Right atrium auricular region (tissue), 2 donors: ENCODE measurements around the gene CAPN3. TPM values are rescaled to one million over a fixed set of nuclear protein-coding genes. Genes with fewer than 3 reads are reported as not detected.

Experiments
- DNase-seq: peaks from one replicate; pipeline ENCODE4 v3.0.0-alpha.2; 2019; ENCODE audit warnings: low spot score
- H3K27ac ChIP-seq, 2 donors: fragments of 200-600 bp; sonication (generic); 1 replicate in 1 of 2; 2 replicates in 1 of 2; pipeline ENCODE4 v1.5.1; 2016 to 2019
- H3K27me3 ChIP-seq, 2 donors: fragments of 200-600 bp; sonication (generic); one replicate each; pipeline versions ENCODE4 v1.5.1 to v1.6.0; 2017 to 2019
- H3K36me3 ChIP-seq: fragments of 200-600 bp; sonication (generic); one replicate; pipeline ENCODE4 v1.5.1; 2016
- H3K4me1 ChIP-seq, 2 donors: fragments of 200-600 bp; sonication (generic); one replicate each; pipeline versions ENCODE4 v1.5.1 to v1.6.0; 2017 to 2019
- H3K4me3 ChIP-seq, 2 donors: fragments of 200-600 bp; sonication (generic); 1 replicate in 1 of 2; 2 replicates in 1 of 2; pipeline ENCODE4 v1.5.1; 2017 to 2019; ENCODE audit warnings: mild to moderate bottlenecking in 1 of 2, moderate library complexity in 1 of 2
- H3K9me3 ChIP-seq, 2 donors: fragments of 200-600 bp; sonication (generic); one replicate each; pipeline ENCODE4 v1.5.1; 2019
- total RNA-seq, 2 donors: library from RNA; depleted of rRNA; stranded (reverse); fragments of >200 nt; gene quantifications; one replicate each; pipeline ENCODE4 v1.1.0, GENCODE V29; 2016
- TF ChIP-seq, protein P1 (sequence below), 2 donors: fragments of 200-600 bp; sonication (generic); IDR thresholded peaks; one replicate each; pipeline ENCODE4 v1.5.1; 2019; ENCODE audit warnings: antibody characterized with exemption in 2 of 2

Gene CAPN3
- total RNA-seq, 2 donors from 2014 or later = 5.3 to 8.6 TPM

DNA sequence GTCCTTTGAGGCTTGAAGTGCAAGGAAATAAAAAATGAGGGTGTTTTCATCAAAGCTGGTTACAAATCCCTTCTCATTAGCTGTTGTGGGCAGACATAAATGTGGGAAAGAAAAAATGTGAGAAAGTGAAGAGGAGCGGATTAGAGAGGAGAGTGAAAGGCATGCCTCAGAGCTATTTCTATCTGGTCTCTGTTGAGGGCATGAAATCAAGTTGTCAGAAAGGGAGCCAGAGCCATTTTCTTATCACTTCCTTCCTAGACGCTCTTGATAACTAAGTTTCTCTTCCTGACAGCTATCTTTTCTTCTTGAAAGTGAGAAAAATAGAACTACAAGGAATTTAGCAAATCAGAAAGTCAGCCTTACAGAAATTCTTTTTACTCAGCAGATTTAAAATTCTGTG is 20.8 kb upstream of the CAPN3 start:
- no peak for DNase-seq
- H3K9me3 ChIP-seq = peaks cover 0 to 19% of the 10 kb centered on the region in 2 donors
- H3K4me3 ChIP-seq = no peak overlapping the region
- H3K36me3 ChIP-seq = peaks cover under 1% of the 10 kb centered on the region
- H3K4me1 ChIP-seq = no peaks in the 10 kb centered on the region
- H3K27me3 ChIP-seq = no peaks in the 10 kb centered on the region
- H3K27ac ChIP-seq = peak overlapping the region; percentile 24 to 69
- TF ChIP-seq, protein P1, sequence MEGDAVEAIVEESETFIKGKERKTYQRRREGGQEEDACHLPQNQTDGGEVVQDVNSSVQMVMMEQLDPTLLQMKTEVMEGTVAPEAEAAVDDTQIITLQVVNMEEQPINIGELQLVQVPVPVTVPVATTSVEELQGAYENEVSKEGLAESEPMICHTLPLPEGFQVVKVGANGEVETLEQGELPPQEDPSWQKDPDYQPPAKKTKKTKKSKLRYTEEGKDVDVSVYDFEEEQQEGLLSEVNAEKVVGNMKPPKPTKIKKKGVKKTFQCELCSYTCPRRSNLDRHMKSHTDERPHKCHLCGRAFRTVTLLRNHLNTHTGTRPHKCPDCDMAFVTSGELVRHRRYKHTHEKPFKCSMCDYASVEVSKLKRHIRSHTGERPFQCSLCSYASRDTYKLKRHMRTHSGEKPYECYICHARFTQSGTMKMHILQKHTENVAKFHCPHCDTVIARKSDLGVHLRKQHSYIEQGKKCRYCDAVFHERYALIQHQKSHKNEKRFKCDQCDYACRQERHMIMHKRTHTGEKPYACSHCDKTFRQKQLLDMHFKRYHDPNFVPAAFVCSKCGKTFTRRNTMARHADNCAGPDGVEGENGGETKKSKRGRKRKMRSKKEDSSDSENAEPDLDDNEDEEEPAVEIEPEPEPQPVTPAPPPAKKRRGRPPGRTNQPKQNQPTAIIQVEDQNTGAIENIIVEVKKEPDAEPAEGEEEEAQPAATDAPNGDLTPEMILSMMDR (IDR thresholded peaks at IDR 0.05) = no peak

DNA sequence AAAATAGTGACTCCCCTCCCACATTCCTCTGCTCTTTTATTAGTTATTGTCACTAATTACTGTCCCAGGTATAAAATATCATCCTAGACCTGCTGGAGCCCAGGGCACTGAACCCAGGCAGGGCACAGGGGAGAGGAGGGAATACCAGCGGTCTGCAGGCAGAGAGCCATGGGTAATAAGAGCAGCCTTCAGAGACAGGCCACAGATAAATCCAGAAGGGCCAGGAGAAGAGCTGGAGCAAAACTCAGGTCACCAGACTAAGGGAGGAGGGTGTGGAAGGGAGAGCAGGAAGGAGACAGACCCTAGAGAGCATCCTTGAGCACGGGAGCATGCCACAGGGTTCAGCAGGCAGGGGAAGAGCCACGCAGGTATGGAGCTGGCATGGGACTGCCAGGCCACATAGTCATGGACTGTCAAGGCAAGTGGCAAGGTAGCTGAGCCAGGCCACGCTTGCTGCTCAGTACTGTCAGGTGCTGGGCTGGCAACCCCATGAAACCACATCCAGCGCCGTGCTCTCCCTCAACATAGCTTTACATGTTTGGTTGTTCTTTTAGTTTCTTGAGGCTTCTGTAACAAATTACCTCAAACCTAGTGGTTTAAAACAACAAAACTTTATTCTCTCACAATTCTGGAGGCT is 15.6 kb upstream of the CAPN3 start:
- peak overlapping the region in 1 of 2 donors; percentile 32 for H3K27ac ChIP-seq
- no peaks in the 10 kb centered on the region for H3K27me3 ChIP-seq
- TF ChIP-seq, protein P1 (IDR thresholded peaks at IDR 0.05) = no peak
- no peak overlapping the region for H3K4me3 ChIP-seq
- no peaks in the 10 kb centered on the region for H3K4me1 ChIP-seq
- no peak for DNase-seq
- peaks cover 17% of the 10 kb centered on the region for H3K36me3 ChIP-seq
- no peaks in the 10 kb centered on the region for H3K9me3 ChIP-seq

DNA sequence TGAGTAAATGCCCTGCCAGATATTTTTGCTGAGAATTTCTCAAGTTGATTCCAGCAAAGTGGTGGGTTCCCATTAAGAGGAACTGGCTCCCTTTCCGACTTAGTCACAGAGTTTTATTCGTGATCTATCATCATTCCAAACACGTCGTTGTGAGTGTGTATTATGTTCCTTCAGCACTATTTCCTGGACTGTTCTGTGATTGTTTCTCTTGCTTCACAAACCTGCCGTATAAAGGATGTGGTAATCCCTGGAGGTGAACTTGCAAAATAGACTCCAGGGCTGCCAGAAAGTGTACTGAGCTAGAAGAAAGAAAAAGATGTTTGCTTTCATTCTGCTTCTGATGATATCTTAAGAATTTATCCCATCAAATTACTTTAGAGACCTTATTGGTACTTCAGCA is 14.5 kb upstream of the CAPN3 start:
- Histone ChIP-seq H3K9me3 (no peaks in the 10 kb centered on the region), H3K4me1 (no peaks in the 10 kb centered on the region), H3K27me3 (no peaks in the 10 kb centered on the region), H3K36me3 (peaks cover 24% of the 10 kb centered on the region), H3K4me3 (no peak overlapping the region), H3K27ac (peak overlapping the region in 1 of 2 donors; percentile 32)
- TF ChIP-seq, protein P1 (IDR thresholded peaks at IDR 0.05) = no peak
- DNase-seq = no peak

DNA sequence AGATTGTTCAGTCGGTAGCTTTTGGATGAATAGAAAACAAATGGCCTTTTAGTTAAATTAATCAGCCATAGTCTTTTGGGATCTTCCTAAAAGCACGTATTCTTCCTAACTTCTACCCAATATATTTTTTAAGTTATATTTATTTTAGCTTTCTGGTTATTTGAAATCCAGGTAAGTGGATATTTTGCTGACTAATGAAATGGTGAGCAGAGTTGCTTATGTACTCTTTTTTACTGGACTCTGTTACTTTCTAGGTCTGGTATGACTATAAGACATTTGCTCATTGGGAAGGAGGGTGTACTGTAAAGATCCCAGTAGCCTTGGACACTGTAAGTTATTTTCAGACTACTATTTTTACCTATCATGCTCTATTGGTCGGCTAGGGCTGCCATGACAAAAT is 13.8 kb upstream of the CAPN3 start:
- Histone ChIP-seq H3K36me3 (peaks cover 24% of the 10 kb centered on the region), H3K27ac (no peak overlapping the region)

DNA sequence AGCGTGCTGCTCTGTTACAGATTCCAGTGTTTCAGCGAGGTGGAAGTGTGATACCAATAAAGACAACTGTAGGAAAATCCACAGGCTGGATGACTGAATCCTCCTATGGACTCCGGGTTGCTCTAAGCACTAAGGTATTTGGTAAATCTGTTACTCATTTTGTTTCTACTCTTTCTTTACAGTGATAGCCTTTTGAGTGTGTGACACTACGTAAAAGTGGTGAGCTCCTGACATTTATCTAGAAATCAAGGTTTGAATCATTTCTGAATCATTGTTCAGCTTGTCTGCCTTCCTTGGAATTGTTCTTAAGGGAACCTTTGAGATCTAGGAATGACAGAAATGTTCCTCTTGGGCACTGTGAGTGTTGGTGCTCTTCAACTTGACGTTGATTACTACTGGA is 11.2 kb upstream of the CAPN3 start:
- DNase-seq = no peak
- Histone ChIP-seq H3K36me3 (peaks cover 34% of the 10 kb centered on the region), H3K27ac (no peak overlapping the region), H3K9me3 (no peaks in the 10 kb centered on the region), H3K27me3 (no peaks in the 10 kb centered on the region), H3K4me3 (no peak overlapping the region), H3K4me1 (peaks cover 0 to 5% of the 10 kb centered on the region in 2 donors)
- TF ChIP-seq, protein P1 (IDR thresholded peaks at IDR 0.05) = no peak

More for the DNA sequence above, 13.8 kb upstream of the CAPN3 start:
- Histone ChIP-seq H3K4me3 (no peak overlapping the region), H3K27me3 (no peaks in the 10 kb centered on the region), H3K9me3 (no peaks in the 10 kb centered on the region), H3K4me1 (no peaks in the 10 kb centered on the region)
- DNase-seq = no peak
- TF ChIP-seq, protein P1 (IDR thresholded peaks at IDR 0.05) = no peak

DNA sequence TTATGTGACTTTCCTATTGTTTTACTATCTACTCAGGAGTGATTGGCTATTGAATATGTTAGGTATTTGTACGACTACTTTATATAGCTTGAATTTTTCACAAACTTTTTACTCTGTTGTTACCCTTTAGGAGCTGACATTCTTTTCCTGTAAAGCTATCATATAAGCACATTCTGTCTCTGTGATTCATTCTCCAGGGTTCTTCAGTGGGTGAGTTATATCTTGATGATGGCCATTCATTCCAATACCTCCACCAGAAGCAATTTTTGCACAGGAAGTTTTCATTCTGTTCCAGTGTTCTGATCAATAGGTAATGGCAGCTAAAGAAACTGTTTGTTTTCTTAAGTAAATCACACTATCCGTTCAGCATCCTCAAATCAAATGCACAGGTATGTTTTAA is 10.1 kb upstream of the CAPN3 start:
- DNase-seq = no peak
- peaks cover 33% of the 10 kb centered on the region for H3K36me3 ChIP-seq
- TF ChIP-seq, protein P1 (IDR thresholded peaks at IDR 0.05) = no peak

More for the DNA sequence above, 10.1 kb upstream of the CAPN3 start:
- peaks cover 0 to 5% of the 10 kb centered on the region in 2 donors for H3K4me1 ChIP-seq
- H3K4me3 ChIP-seq = no peak overlapping the region
- H3K27ac ChIP-seq = no peak overlapping the region
- no peaks in the 10 kb centered on the region for H3K27me3 ChIP-seq
- H3K9me3 ChIP-seq = no peaks in the 10 kb centered on the region
